ENCODE results near the gene SERTAD3. TPM values are rescaled to one million over a fixed set of nuclear protein-coding genes. Genes with fewer than 3 reads are reported as not detected.

The SERTAD3 gene
- total RNA-seq, 4 donors from 2014 or later = 22.1 to 30.2 (median 26.4) TPM

DNA sequence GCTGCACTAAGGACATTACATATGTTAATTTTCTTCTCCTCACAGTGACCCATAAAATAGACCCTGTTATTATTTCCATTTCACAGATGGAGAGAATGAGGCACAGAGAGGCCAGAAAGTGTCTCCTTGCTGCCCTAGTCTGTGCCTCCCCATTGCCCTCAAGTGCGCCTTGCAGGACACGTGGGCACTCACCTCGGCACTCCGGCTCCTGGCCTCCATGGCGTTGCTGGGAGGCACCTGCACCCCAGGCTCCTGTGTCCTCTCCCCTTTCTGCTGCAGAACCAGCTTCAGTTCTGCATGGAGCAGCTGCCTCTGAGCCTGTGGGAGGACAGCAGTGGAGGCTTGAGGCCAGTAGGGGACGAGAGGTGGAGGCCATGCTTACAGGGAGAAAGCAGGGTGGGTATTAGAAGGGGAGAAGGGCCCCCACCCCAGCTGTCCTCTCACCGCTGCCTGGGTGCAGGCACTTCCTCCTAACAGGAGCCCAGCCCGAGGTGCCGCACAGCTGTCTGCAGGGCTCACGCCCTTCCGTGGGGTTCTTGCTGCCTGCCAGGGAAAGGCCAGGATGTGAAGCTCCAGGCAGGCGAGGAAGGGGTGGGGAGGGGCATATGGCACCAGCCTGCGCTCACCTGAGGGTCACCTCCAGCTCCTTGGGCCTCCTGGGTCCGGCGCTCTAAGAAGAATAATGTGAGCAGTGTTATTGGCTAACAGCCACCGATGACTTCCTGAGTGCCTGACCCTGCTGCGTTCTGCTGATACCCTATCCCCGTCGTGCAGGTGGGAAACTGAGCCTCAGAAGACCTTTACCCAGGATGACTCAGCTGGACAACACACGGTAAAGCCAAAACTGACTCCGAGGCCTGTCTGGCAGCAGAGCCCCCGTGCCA, 36.2 kb downstream of the SERTAD3 start:
- H3K27ac ChIP-seq = no peak overlapping the region
- no peaks in the 10 kb centered on the region for H3K36me3 ChIP-seq
- H3K27me3 ChIP-seq = no peaks in the 10 kb centered on the region
- WGBS, 2 donors (ENCODE audit: low coverage in 1 of 2) = 84% methylated on average over 5 of the region's 22 CpGs; no CpG with 5 or more reads in 1 of the 2 donors
- TF ChIP-seq, protein P1, sequence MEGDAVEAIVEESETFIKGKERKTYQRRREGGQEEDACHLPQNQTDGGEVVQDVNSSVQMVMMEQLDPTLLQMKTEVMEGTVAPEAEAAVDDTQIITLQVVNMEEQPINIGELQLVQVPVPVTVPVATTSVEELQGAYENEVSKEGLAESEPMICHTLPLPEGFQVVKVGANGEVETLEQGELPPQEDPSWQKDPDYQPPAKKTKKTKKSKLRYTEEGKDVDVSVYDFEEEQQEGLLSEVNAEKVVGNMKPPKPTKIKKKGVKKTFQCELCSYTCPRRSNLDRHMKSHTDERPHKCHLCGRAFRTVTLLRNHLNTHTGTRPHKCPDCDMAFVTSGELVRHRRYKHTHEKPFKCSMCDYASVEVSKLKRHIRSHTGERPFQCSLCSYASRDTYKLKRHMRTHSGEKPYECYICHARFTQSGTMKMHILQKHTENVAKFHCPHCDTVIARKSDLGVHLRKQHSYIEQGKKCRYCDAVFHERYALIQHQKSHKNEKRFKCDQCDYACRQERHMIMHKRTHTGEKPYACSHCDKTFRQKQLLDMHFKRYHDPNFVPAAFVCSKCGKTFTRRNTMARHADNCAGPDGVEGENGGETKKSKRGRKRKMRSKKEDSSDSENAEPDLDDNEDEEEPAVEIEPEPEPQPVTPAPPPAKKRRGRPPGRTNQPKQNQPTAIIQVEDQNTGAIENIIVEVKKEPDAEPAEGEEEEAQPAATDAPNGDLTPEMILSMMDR (IDR thresholded peaks at IDR 0.05) = no peak
- TF ChIP-seq EP300 (IDR thresholded peaks at IDR 0.05) = no peak
- TF ChIP-seq POLR2AphosphoS5 (IDR thresholded peaks at IDR 0.05) = no peak
- TF ChIP-seq POLR2A (IDR thresholded peaks at IDR 0.05) = no peak
- no peak for ATAC-seq
- peaks cover 0 to 43% (median 8%) of the 10 kb centered on the region in 3 donors for H3K4me1 ChIP-seq
- no peak overlapping the region for H3K4me3 ChIP-seq
- no peaks in the 10 kb centered on the region for H3K9me3 ChIP-seq

DNA sequence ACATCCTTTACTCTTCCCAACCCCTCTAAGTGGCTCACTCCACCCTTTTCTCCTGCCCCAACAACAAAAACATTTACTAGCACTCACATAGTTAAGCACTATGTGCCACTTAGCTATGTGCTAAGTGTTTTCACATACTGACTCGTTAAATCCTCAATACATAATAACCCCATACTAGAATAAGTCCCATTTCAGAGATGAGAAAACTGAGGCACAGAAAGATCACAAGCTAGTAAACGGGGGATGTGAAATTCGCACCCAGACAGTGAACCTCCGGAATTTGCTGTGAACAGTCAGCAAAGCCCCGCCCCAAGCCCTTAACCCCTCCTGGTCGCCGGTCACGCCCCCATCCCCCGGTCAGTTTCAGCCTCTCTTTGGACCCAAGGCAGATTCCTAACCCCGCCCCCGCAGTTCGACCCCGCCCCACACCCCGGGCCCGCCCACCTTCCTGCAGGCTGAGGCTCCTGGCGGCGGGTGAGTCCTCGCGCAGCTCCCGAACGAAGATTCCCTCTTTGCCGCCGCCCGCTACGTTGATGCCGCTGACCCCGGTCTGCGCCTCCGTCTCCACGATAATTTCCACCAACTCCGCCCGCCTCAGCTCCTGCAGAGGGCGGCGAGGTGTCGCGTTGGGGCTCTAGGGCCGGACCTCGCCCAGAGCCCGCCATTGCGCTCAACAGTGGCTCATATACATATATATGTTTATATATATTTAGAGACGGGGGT, 40.7 kb downstream of the SERTAD3 start:
- peaks cover 0 to 23% (median 0%) of the 10 kb centered on the region in 3 donors for H3K4me1 ChIP-seq
- peak; percentile 91 for ATAC-seq
- peak overlapping the region; percentile 67 to 93 (median 88) for H3K27ac ChIP-seq
- peaks cover 0 to 2% of the 10 kb centered on the region in 2 donors for H3K36me3 ChIP-seq
- H3K4me3 ChIP-seq = peak overlapping the region; percentile 44 to 68
- TF ChIP-seq EP300 (IDR thresholded peaks at IDR 0.05) (no peak), POLR2A (IDR thresholded peaks at IDR 0.05) (no peak), POLR2AphosphoS5 (IDR thresholded peaks at IDR 0.05) (peak; percentile 26)
- TF ChIP-seq, protein P1 (IDR thresholded peaks at IDR 0.05) = peak in 2 of 4 experiments; percentile 9 to 16
- H3K9me3 ChIP-seq = no peaks in the 10 kb centered on the region
- 0% methylated on average over 5 to 6 of the region's 41 CpGs for WGBS, 2 donors (ENCODE audit: low coverage in 1 of 2)
- no peaks in the 10 kb centered on the region for H3K27me3 ChIP-seq

DNA sequence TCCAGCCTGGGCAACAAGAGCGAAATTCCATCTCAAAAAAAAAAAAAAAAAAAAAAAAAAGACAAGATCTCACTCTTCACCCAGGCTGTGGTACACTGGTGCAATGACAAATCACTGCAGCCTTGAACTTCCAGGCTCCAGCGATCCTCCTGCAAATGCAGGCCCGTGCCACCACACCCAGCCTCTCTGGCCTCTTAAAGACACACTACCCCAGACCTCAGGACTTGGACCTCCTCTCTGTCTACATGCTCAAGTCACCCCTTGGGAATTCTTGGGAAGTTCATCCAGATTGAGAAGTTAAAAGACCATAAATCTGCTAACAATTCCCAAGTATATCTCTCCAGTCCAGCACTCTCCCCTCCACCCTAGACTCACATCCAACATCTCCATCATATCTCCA, 43.6 kb downstream of the SERTAD3 start:
- peaks cover 0 to 29% of the 10 kb centered on the region in 2 donors for H3K36me3 ChIP-seq
- H3K9me3 ChIP-seq = no peaks in the 10 kb centered on the region
- no peak overlapping the region for H3K27ac ChIP-seq
- H3K4me1 ChIP-seq = peaks cover 0 to 23% (median 0%) of the 10 kb centered on the region in 3 donors
- WGBS, 2 donors (ENCODE audit: low coverage in 1 of 2) = 8 to 17% methylated on average over 2 of the region's 3 CpGs
- H3K4me3 ChIP-seq = no peak overlapping the region
- no peak for ATAC-seq
- no peak for TF ChIP-seq EP300 (IDR thresholded peaks at IDR 0.05)
- TF ChIP-seq, protein P1 (IDR thresholded peaks at IDR 0.05) = no peak
- no peak for TF ChIP-seq POLR2AphosphoS5 (IDR thresholded peaks at IDR 0.05)
- TF ChIP-seq POLR2A (IDR thresholded peaks at IDR 0.05) = no peak
- H3K27me3 ChIP-seq = no peaks in the 10 kb centered on the region

DNA sequence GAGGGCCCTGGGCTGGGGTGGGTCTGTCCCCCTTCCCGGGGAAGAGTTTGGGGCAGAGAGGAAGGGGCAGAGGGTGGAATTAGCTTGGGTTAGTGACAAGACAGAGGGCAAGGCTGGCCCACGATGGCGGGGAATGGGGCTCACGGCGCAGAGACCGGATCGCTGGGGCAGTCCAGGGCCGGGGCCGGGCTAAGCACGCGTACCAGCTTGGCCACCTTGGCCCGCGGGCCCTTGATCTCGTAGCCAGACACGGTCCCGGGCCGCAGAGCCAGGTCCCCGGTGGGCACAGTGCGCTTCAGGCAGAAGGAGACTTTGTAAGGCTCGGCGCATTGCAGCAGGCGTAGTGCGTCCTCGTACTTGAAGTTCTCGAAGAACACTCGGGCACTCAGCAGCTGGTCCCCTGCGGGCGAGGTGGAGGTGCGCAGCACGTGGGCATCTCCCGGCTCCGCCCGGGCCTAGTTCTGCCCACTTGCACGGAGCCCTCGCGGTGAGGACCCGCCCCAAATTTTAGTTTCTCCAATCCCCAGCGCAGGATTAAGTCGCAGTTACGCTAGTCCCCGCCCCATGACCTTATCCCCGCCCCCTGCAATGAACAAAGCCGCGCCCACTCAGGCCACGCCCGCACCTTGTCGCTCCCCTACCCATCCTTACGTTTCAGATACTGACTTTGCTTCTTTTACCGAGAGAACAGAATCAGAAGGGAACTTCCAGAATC, 45.6 kb downstream of the SERTAD3 start:
- no peak overlapping the region for H3K27ac ChIP-seq
- peaks cover 0 to 10% (median 0%) of the 10 kb centered on the region in 3 donors for H3K4me1 ChIP-seq
- no peak for TF ChIP-seq POLR2AphosphoS5 (IDR thresholded peaks at IDR 0.05)
- TF ChIP-seq POLR2A (IDR thresholded peaks at IDR 0.05) = no peak
- TF ChIP-seq EP300 (IDR thresholded peaks at IDR 0.05) = no peak
- TF ChIP-seq, protein P1 (IDR thresholded peaks at IDR 0.05) = no peak
- H3K4me3 ChIP-seq = peak overlapping the region in 1 of 2 donors; percentile 19
- no peak for ATAC-seq
- H3K36me3 ChIP-seq = peaks cover 0 to 30% of the 10 kb centered on the region in 2 donors
- no peaks in the 10 kb centered on the region for H3K27me3 ChIP-seq
- no peaks in the 10 kb centered on the region for H3K9me3 ChIP-seq
- 48 to 64% methylated on average over 5 to 32 of the region's 49 CpGs for WGBS, 2 donors (ENCODE audit: low coverage in 1 of 2)
